Erythroblast (primary cell): ENCODE results near the gene CUBN.

Source experiments
- GATA1 ChIP-seq: IDR thresholded peaks from 2 replicates; pipeline ENCODE4 v1.6.1; 2011; ENCODE audit warnings: low read depth, mild to moderate bottlenecking, control low read depth, low read length, moderate library complexity
- POLR2A ChIP-seq: IDR thresholded peaks from 2 replicates; pipeline ENCODE4 v1.6.1; 2011; ENCODE audit warnings: mild to moderate bottlenecking, low read length

DNA sequence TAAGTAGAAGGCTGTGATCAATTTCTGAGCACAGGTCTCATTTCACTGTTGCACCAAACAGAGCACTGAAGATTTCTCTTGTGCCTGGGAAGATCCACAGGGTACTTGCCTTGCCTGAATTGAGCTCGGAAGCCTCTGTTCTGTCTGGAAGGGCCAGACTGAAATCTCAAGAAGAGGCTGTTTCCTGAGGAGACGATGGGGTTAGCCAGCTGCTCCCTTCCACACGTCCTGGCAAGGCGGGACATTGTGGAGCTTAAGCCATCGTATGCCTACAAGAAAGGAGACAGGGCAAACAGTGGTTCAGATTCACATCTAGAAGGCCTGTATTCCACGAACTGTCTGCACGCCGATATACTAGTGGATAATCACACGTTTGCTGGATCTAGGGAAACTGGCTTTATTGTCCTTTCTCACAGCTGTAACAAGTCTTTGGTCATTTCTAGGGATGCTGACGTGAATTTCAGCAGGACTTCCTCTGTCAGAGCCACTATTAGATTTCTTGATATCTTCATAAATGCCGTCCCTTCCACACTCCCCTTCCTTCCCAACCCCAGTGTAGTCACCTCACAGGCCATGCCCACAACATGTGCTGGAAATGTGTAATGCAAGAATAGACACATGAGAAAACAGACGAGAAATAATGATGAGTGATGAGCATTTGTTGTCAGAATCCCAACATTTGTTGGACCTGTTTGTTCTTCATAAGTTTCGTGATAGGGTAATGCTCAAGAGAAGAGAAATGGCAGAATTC, 175.2 kb downstream of the CUBN start:
- no peak for TF ChIP-seq POLR2A
- no peak for TF ChIP-seq GATA1
